Stimulated activated CD8-positive, alpha-beta memory T cell treated with anti-CD3 and anti-CD28 coated beads, Interleukin-4, amount 100 ng/mL, for 24 hours (primary cell): ENCODE measurements around the gene UTP3.
"Not testable (repeated sequence)": the region's sequence is repeated elsewhere in the genome, so short reads cannot be mapped to it uniquely, and the experiment has no call there.

ENCODE experiments used
- DNase-seq: peaks from one replicate; pipeline ENCODE4 v3.0.0-alpha.2; 2020; ENCODE audit warnings: low read depth

The UTP3 gene

GRCh38 chr4:70718811-70719604, 30.7 kb downstream of the UTP3 start:
- DNase-seq, result no peak

GRCh38 chr4:70721747-70722146, 33.4 kb downstream of the UTP3 start, which contains the start of gene RUFY3:
RUFY3 (plus strand) TSS chr4:70721964; CDS start chr4:70722574, 610 bp downstream.
- DNase-seq, result no peak

- DNase-seq, result no peak
These were observed 34.0 kb downstream of the UTP3 start for GRCh38 chr4:70722199-70722791.

- no peak for DNase-seq
These were observed 36.1 kb downstream of the UTP3 start for GRCh38 chr4:70724463-70724862.

GRCh38 chr4:70725633-70726032, 37.3 kb downstream of the UTP3 start:
- DNase-seq, result no peak

GRCh38 chr4:70726515-70726914, 38.2 kb downstream of the UTP3 start:
- DNase-seq, result not testable (repeated sequence)

GRCh38 chr4:70728091-70728490, 39.8 kb downstream of the UTP3 start:
- DNase-seq, result no peak

GRCh38 chr4:70732878-70733277, 44.5 kb downstream of the UTP3 start:
- DNase-seq, result not testable (repeated sequence)

GRCh38 chr4:70734168-70734954, 46.0 kb downstream of the UTP3 start:
- DNase-seq, result no peak

- no peak for DNase-seq
These were observed 46.6 kb downstream of the UTP3 start for GRCh38 chr4:70734971-70735370.

GRCh38 chr4:70735915-70736314, 47.6 kb downstream of the UTP3 start:
- not testable (repeated sequence) for DNase-seq

- DNase-seq, result no peak
These were observed 48.7 kb downstream of the UTP3 start for GRCh38 chr4:70737006-70737405.

GRCh38 chr4:70737409-70737808, 49.1 kb downstream of the UTP3 start:
- no peak for DNase-seq

GRCh38 chr4:70739496-70740337, 51.4 kb downstream of the UTP3 start:
- DNase-seq, result no peak
